ENCODE data around the gene ZFYVE26. TPM values are rescaled to one million over a fixed set of nuclear protein-coding genes. Genes with fewer than 3 reads are reported as not detected.
A peak's percentile ranks its signal among the peaks of the same experiment; 100 is the strongest.

Gene ZFYVE26
- total and polyA plus RNA-seq, 2 of the 8 experiments (the other 6 are each of a cell fraction or from before 2014, with no cell fraction given), result 13.0 to 23.3 TPM

GRCh38 chr14:67837011-67837624 lies 20.7 kb upstream of the ZFYVE26 start (continued):
- TF ChIP-seq CHD7 (IDR thresholded peaks at IDR 0.05; ENCODE audit: insufficient replicate concordance, low read length), result peak; percentile 56

Data from H1 (cell line).